GM12878 (cell line): Measurements from ENCODE around the gene GLP1R. TPM values are rescaled to one million over a fixed set of nuclear protein-coding genes. Genes with fewer than 3 reads are reported as not detected.
A peak's percentile ranks its signal among the peaks of the same experiment; 100 is the strongest.

Experiments used
- ATAC-seq: fragments of 200-7000 bp; cut with Tn5 transposase; 3 replicates; pipeline ENCODE4 v1.9.1; 2020; ENCODE audit warnings: mild to moderate bottlenecking, moderate library complexity
- BruUV-seq: library from RNA; stranded (reverse); fragments of 400-500 nt; replicated peaks from 2 replicates; lab custom pipeline; 2021; lab: Mats Ljungman, UMichigan
- CTCF ChIA-PET: fragments of 300-600 bp; sonication (Branson Sonifier 250); formaldehyde crosslinking; extraction: SDS; loops from one replicate; lab custom pipeline; 2021; ENCODE audit warnings: inconsistent platforms; lab: Yijun Ruan, JAX
- POLR2A ChIA-PET: fragments of 350-600 bp; formaldehyde crosslinking; extraction: SDS; loops from one replicate; lab custom pipeline; 2021; ENCODE audit warnings: inconsistent platforms; lab: Charles Lee
- RAD21 ChIA-PET: fragments of 300-600 bp; sonication (Branson Sonifier 250); formaldehyde crosslinking; loops from one replicate; lab custom pipeline; 2023; ENCODE audit warnings: antibody characterized with exemption; ENCODE audit not compliant: unreplicated experiment; lab: Charles Lee
- SMC1A ChIA-PET: fragments of 300-600 bp; sonication (Branson Sonifier 250); formaldehyde crosslinking; loops from one replicate; lab custom pipeline; 2023; ENCODE audit not compliant: unreplicated experiment, uncharacterized antibody; lab: Charles Lee
- DNase-seq: peaks from one replicate; pipeline ENCODE4 v3.0.0-alpha.2; 2011; ENCODE audit warnings: low read depth, low spot score
- FAIRE-seq: peaks from 3 replicates; lab custom pipeline; 2011; peaks lifted over from hg19 to GRCh38; lab: Jason Lieb, UNC
- H2AFZ ChIP-seq: 2 replicates; pipeline ENCODE4 v1.6.0; 2011; ENCODE audit warnings: low read depth, low read length, control low read depth; ENCODE audit not compliant: control insufficient read depth
- H3K27ac ChIP-seq: 2 replicates; pipeline ENCODE4 v1.5.1; 2011; ENCODE audit warnings: control low read depth; ENCODE audit not compliant: control insufficient read depth, insufficient read depth
- H3K27me3 ChIP-seq, 2 experiments: replicated peaks in 1 of 2; 2 replicates each; pipeline versions ENCODE4 v1.6.0 to v1.6.1; 2011; ENCODE audit warnings: low read length in 1 of 2; ENCODE audit not compliant: control insufficient read depth in 2 of 2, insufficient read depth in 2 of 2
- H3K36me3 ChIP-seq, 2 experiments: 2 replicates each; pipeline ENCODE4 v1.5.1; 2011; ENCODE audit warnings: low read length in 1 of 2; ENCODE audit not compliant: control insufficient read depth in 2 of 2, insufficient read depth in 2 of 2
- H3K4me1 ChIP-seq: 2 replicates; pipeline ENCODE4 v1.6.1; 2011; ENCODE audit warnings: mild to moderate bottlenecking, low read length, moderate library complexity, mixed read lengths; ENCODE audit not compliant: control insufficient read depth, insufficient read depth
- H3K4me2 ChIP-seq: 2 replicates; pipeline ENCODE4 v1.6.0; 2011; ENCODE audit warnings: control low read depth; ENCODE audit not compliant: control insufficient read depth, insufficient read depth
- H3K4me3 ChIP-seq: fragments of 200-600 bp; sonication (generic); 2 replicates; pipeline ENCODE4 v1.5.1; 2016
- H3K79me2 ChIP-seq: 2 replicates; pipeline ENCODE4 v1.6.0; 2011; ENCODE audit warnings: low read length; ENCODE audit not compliant: control insufficient read depth, insufficient read depth
- H3K9ac ChIP-seq: 2 replicates; pipeline ENCODE4 v1.8.0; 2011; ENCODE audit warnings: low read length, control low read depth, mixed read lengths; ENCODE audit not compliant: control insufficient read depth, insufficient read depth
- H3K9me3 ChIP-seq: replicated peaks from 3 replicates; pipeline ENCODE4 v1.5.1; 2011; ENCODE audit warnings: mild to moderate bottlenecking, low read length; ENCODE audit not compliant: control insufficient read depth, insufficient read depth
- H4K20me1 ChIP-seq: 2 replicates; pipeline ENCODE4 v1.6.0; 2011; ENCODE audit not compliant: control insufficient read depth, insufficient read depth
- CTCF ChIP-seq, 3 experiments: IDR thresholded peaks in 2 of 3; conservative IDR thresholded peaks in 1 of 3; 2 replicates each; pipeline ENCODE4 v1.5.1; 2011; ENCODE audit warnings: low read depth in 3 of 3, low read length in 3 of 3, mild to moderate bottlenecking in 3 of 3, control low read depth in 2 of 3, moderate library complexity in 2 of 3, inconsistent platforms in 1 of 3, mixed read lengths in 1 of 3; ENCODE audit not compliant: control insufficient read depth in 2 of 3, insufficient read depth in 1 of 3; ENCODE audit errors: extremely low read depth in 1 of 3
- MYC ChIP-seq: IDR thresholded peaks from 2 replicates; pipeline ENCODE4 v1.6.1; 2011; ENCODE audit warnings: mild to moderate bottlenecking, low read length, moderate library complexity, inconsistent platforms; ENCODE audit not compliant: insufficient read depth, insufficient replicate concordance, insufficient read length, severe bottlenecking
- PBX3 ChIP-seq: IDR thresholded peaks from 2 replicates; pipeline ENCODE4 v1.6.1; 2011; ENCODE audit warnings: mild to moderate bottlenecking, low read depth, low read length, moderate library complexity; ENCODE audit not compliant: insufficient replicate concordance
- PKNOX1 ChIP-seq: fragments of 450-650 bp; IDR thresholded peaks from 2 replicates; pipeline ENCODE4 v1.6.1; 2016; ENCODE audit warnings: mild to moderate bottlenecking
- SMC3 ChIP-seq: IDR thresholded peaks from 2 replicates; pipeline ENCODE4 v1.6.1; 2011; ENCODE audit warnings: low read length, improper control_type of control experiment, borderline replicate concordance
- SREBF1 ChIP-seq: IDR thresholded peaks from 2 replicates; pipeline ENCODE4 v1.6.1; 2012; ENCODE audit warnings: mild to moderate bottlenecking, low read length
- STAT1 ChIP-seq: fragments of 450-650 bp; conservative IDR thresholded peaks from 2 replicates; pipeline ENCODE4 v1.6.1; 2014; ENCODE audit warnings: antibody characterized with exemption, mild to moderate bottlenecking
- YY1 ChIP-seq: IDR thresholded peaks from 2 replicates; pipeline ENCODE4 v1.6.1; 2011; ENCODE audit warnings: low read depth, mild to moderate bottlenecking, low read length
- WGBS: methylation state at CpG from one replicate; pipeline ENCODE4 v1.1.6; 2016; ENCODE audit warnings: low lambda C conversion rate; ENCODE audit not compliant: insufficient replicate concordance, insufficient coverage; ENCODE audit errors: missing lambda C conversion rate; 5-methylcytosine and 5-hydroxymethylcytosine counted together
- in situ Hi-C: fragments of 300-500 bp; cut with MboI; formaldehyde crosslinking; loops from 9 replicates; pipeline ENCODE4 v1.14.3; 2018; ENCODE audit warnings: mixed read lengths
- intact Hi-C: fragments of 100-400 bp; cut with micrococcal nuclease; formaldehyde crosslinking; loops from one replicate; pipeline ENCODE4 v1.14.2; 2022; ENCODE audit not compliant: unreplicated experiment
- polyA plus RNA-seq, 11 experiments: library from polyadenylated mRNA; depleted of rRNA in 4 of 11; unstranded in 6 of 11; stranded (reverse) in 5 of 11; fragments of >200 nt; fragmentation: Nextera tagmentation in 4 of 11; fragmentation: Illumina TruSeq in 1 of 11; extraction: Ambion mirVana in 4 of 11; extraction: Trizol in 1 of 11; gene quantifications; 1 replicate in 1 of 11; 2 replicates in 10 of 11; pipeline versions ENCODE4 v1.2.1 to v1.2.3, GENCODE V29; 2011 to 2016; ENCODE audit warnings: inconsistent platforms in 2 of 11, missing spikeins in 2 of 11, low read depth in 1 of 11
- total RNA-seq, 4 experiments: library from RNA; depleted of rRNA in 3 of 4; stranded (reverse); fragments of >200 nt in 3 of 4; fragmentation: Illumina TruSeq in 1 of 4; extraction: Trizol in 1 of 4; gene quantifications; 2 replicates each; pipeline versions ENCODE4 v1.2.1 to v1.2.3, GENCODE V29; 2013 to 2021

The GLP1R gene
- total and polyA plus RNA-seq, 10 of the 15 experiments (the other 5 are each of a cell fraction or from before 2014, with no cell fraction given) = 0.01 TPM; not detected in 9

- intact Hi-C loops = no loop called here
- POLR2A ChIA-PET = interaction anchor here (1.5 kb wide), 1 partner anchor 12 kb away, joined by 4 read pairs; no protein-coding TSS in a partner anchor
- H3K9me3 ChIP-seq = no peaks in the 10 kb centered on the region
- H3K4me3 ChIP-seq = no peak overlapping the region
- SMC1A ChIA-PET = interaction anchor here (0.8 to 1.6 kb wide), 7 partner anchors 9 to 227 kb away, joined by 3 to 6 read pairs (median 4); no protein-coding TSS in a partner anchor
- ATAC-seq = peak; percentile 73
- H3K4me1 ChIP-seq = no peaks in the 10 kb centered on the region
- no peak for FAIRE-seq
- no peaks in the 10 kb centered on the region for H4K20me1 ChIP-seq
- RAD21 ChIA-PET = interaction anchor here (0.9 to 1.3 kb wide), 4 partner anchors 12 to 105 kb away, joined by 3 to 4 read pairs (median 3); partner anchors contain the start of gene SAYSD1
- no peak for DNase-seq
- in situ Hi-C loops = no loop called here
- under 1% methylated on average over 12 of the region's 12 CpGs for WGBS
- H3K36me3 ChIP-seq = no peaks in the 10 kb centered on the region
- CTCF ChIA-PET = interaction anchor here (0.8 to 2.3 kb wide), 12 partner anchors 9 to 230 kb away, joined by 3 to 10 read pairs (median 4); partner anchors contain the start of gene SAYSD1
- no peak overlapping the region for H2AFZ ChIP-seq
- H3K9ac ChIP-seq = no peak overlapping the region
- H3K79me2 ChIP-seq = no peaks in the 10 kb centered on the region
- H3K27me3 ChIP-seq = no peaks in the 10 kb centered on the region
- TF ChIP-seq YY1 (no peak), PKNOX1 (peak; percentile 89), PBX3 (peak; percentile 38), STAT1 (no peak), MYC (no peak), SMC3 (peak; percentile 54; the same call in 1 of the 2 replicates), SREBF1 (no peak), CTCF (IDR thresholded peaks at IDR 0.05 in 2 of 3, conservative IDR thresholded peaks at IDR 0.05 in 1 of 3; ENCODE audit: control insufficient read depth in 2 of 3, extremely low read depth in 1 of 3, insufficient read depth in 1 of 3, low read depth in 3 of 3, low read length in 3 of 3) (peak; percentile 34 to 49 (median 48); a peak in 5 of 6 replicates)
- H3K4me2 ChIP-seq = no peak overlapping the region
- H3K27ac ChIP-seq = no peak overlapping the region
- no TSS peak for BruUV-seq
Measured at GRCh38 chr6:39102071-39102820, 53.7 kb downstream of the GLP1R start.
